Neural crest cell (in vitro differentiated cells): ENCODE measurements around the gene TMEM40. TPM values are rescaled to one million over a fixed set of nuclear protein-coding genes. Genes with fewer than 3 reads are reported as not detected.
A peak's percentile ranks its signal among the peaks of the same experiment; 100 is the strongest.
"Not testable (repeated sequence)": the region's sequence is repeated elsewhere in the genome, so short reads cannot be mapped to it uniquely, and the experiment has no call there.

Experiments used
- DNase-seq: peaks from one replicate; pipeline ENCODE4 v3.0.0; 2021; ENCODE audit warnings: low read depth, mixed read lengths, low spot score
- H3K27ac Mint-ChIP-seq: one replicate; pipeline ENCODE4 v1.8.0; 2021; ENCODE audit warnings: mild to moderate bottlenecking, mixed read lengths; ENCODE audit not compliant: unreplicated experiment
- H3K27me3 Mint-ChIP-seq: 2 replicates; pipeline ENCODE4 v1.8.0; 2021; ENCODE audit warnings: low read depth, mild to moderate bottlenecking, mixed read lengths
- H3K36me3 Mint-ChIP-seq: 2 replicates; pipeline ENCODE4 v1.8.0; 2021; ENCODE audit warnings: low read depth, mild to moderate bottlenecking, mixed read lengths
- H3K4me1 Mint-ChIP-seq: 2 replicates; pipeline ENCODE4 v1.8.0; 2021; ENCODE audit warnings: mixed read lengths
- H3K4me3 Mint-ChIP-seq: one replicate; pipeline ENCODE4 v1.8.0; 2021; ENCODE audit warnings: mild to moderate bottlenecking, mixed read lengths
- H3K9me3 Mint-ChIP-seq: 2 replicates; pipeline ENCODE4 v1.8.0; 2021; ENCODE audit warnings: mixed read lengths
- CTCF ChIP-seq: fragments of 200-600 bp; sonication (generic); conservative IDR thresholded peaks from 2 replicates; pipeline ENCODE4 v1.5.0; 2021; ENCODE audit warnings: antibody characterized with exemption, mild to moderate bottlenecking
- total RNA-seq: library from RNA; stranded (reverse); gene quantifications from 2 replicates; pipeline ENCODE4 v1.2.1, GENCODE V29; 2021

The TMEM40 gene
- total RNA-seq, 1 donor from 2014 or later, result not detected

- Mint-ChIP-seq H3K27me3 (no peaks in the 10 kb centered on the region), H3K4me3 (no peak overlapping the region), H3K4me1 (no peaks in the 10 kb centered on the region), H3K9me3 (no peaks in the 10 kb centered on the region), H3K27ac (no peak overlapping the region), H3K36me3 (no peaks in the 10 kb centered on the region)
- no peak for DNase-seq
- no peak for TF ChIP-seq CTCF
Observed at GRCh38 chr3:12707449-12707848, 51.6 kb downstream of the TMEM40 start.

- TF ChIP-seq CTCF, result peak; percentile 71
- H3K27me3 Mint-ChIP-seq, result no peaks in the 10 kb centered on the region
- no peak overlapping the region for H3K27ac Mint-ChIP-seq
- H3K4me3 Mint-ChIP-seq, result no peak overlapping the region
- no peaks in the 10 kb centered on the region for H3K36me3 Mint-ChIP-seq
- no peaks in the 10 kb centered on the region for H3K4me1 Mint-ChIP-seq
- no peaks in the 10 kb centered on the region for H3K9me3 Mint-ChIP-seq
- peak; percentile 31 for DNase-seq
Observed at GRCh38 chr3:12706504-12707253, 52.4 kb downstream of the TMEM40 start.

- Mint-ChIP-seq H3K36me3 (no peaks in the 10 kb centered on the region), H3K27me3 (no peaks in the 10 kb centered on the region), H3K4me3 (no peak overlapping the region), H3K4me1 (no peaks in the 10 kb centered on the region), H3K27ac (no peak overlapping the region), H3K9me3 (no peaks in the 10 kb centered on the region)
- DNase-seq, result no peak
- TF ChIP-seq CTCF, result no peak
Observed at GRCh38 chr3:12705981-12706380, 53.1 kb downstream of the TMEM40 start.

- H3K27me3 Mint-ChIP-seq, result no peaks in the 10 kb centered on the region
- no peak overlapping the region for H3K27ac Mint-ChIP-seq
- DNase-seq, result no peak
- no peaks in the 10 kb centered on the region for H3K36me3 Mint-ChIP-seq
- TF ChIP-seq CTCF, result no peak
- no peak overlapping the region for H3K4me3 Mint-ChIP-seq
- no peaks in the 10 kb centered on the region for H3K9me3 Mint-ChIP-seq
- no peaks in the 10 kb centered on the region for H3K4me1 Mint-ChIP-seq
Observed at GRCh38 chr3:12705374-12705926, 53.6 kb downstream of the TMEM40 start.

GRCh38 chr3:12702501-12702900 is 56.6 kb downstream of the TMEM40 start:
- H3K27me3 Mint-ChIP-seq, result no peaks in the 10 kb centered on the region
- H3K9me3 Mint-ChIP-seq, result no peaks in the 10 kb centered on the region
- no peaks in the 10 kb centered on the region for H3K36me3 Mint-ChIP-seq
- H3K4me3 Mint-ChIP-seq, result no peak overlapping the region
- no peaks in the 10 kb centered on the region for H3K4me1 Mint-ChIP-seq
- H3K27ac Mint-ChIP-seq, result no peak overlapping the region
- no peak for TF ChIP-seq CTCF
- no peak for DNase-seq

GRCh38 chr3:12701601-12702000 is 57.5 kb downstream of the TMEM40 start:
- DNase-seq, H3K4me1 Mint-ChIP-seq, H3K36me3 Mint-ChIP-seq, H3K27me3 Mint-ChIP-seq, H3K4me3 Mint-ChIP-seq, H3K27ac Mint-ChIP-seq, H3K9me3 Mint-ChIP-seq: not testable (repeated sequence)
